Measurements from ENCODE around the gene RPP25.
"Not testable (repeated sequence)": the region's sequence is repeated elsewhere in the genome, so short reads cannot be mapped to it uniquely, and the experiment has no call there.

Gene RPP25

GRCh38 chr15:74962219-74962618 is 5.6 kb upstream of the RPP25 start:
- no peak for DNase-seq

- DNase-seq: no peak
Measured at GRCh38 chr15:74961616-74962015, 5.0 kb upstream of the RPP25 start.

DNA sequence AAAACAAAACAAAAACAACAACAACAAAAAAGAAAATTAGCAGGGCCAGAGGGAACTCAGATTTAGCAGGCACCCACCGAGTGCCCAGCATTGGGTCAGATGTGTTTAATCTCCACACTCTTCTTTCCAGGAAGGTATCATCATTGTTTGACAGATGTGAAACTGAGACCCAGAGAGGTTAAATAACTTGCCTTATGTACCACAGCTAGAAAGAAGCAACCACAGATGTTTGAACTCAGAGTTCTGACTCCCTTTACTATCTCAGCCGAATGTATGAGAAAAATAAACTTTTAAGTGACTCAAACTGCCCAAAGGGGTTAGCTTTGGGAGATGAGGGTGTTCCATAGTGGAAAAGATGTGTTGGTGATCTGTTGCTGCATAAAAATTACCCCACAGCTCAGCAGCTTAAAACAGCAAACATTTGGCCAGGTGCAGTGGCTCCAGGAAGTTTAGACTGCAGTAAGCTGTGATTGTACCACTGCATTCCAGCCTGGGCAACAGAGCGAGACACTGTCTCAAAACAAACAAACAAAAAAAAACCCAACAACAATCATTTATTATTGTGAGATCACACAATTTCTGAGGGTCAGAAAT is 4.5 kb upstream of the RPP25 start:
- no peak for DNase-seq

DNA sequence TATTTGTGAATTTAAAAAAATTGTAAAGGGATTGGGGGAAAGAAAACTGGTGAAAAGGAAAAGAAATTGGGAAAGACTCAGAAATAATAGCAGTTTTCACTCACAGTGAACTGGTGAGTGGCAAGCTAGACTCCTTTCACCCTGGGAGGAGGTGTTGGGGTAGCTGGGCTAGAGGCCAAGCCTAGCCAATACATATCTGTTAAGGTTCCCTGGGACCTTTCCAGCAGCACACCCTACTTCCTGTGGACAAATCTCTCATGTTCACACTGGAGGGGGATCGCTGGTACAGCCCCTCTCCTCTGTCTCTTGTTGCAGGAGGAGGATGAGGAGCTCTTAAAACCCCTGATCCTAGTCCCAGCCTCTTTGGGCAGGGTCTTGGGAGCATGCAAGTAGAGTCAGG is 3.7 kb upstream of the RPP25 start:
- DNase-seq: no peak

DNA sequence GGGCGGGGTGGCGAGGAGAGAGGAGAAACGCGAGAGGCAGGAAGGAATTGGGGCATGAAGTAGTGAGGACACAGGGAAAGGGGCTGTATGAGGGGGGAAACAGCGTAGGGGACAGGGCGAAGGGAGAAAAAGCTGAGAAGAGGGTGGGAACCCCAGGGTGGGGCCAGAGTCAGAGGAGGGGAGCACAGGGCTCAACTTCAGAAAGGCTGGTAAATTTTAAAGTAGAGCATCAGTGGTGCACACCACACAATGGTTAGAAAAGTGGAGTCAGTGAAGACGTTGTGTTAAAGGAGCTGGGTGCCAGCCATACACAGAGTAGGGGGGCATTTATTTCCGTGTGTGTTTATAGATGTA is 3.0 kb upstream of the RPP25 start:
- no peak for DNase-seq

DNA sequence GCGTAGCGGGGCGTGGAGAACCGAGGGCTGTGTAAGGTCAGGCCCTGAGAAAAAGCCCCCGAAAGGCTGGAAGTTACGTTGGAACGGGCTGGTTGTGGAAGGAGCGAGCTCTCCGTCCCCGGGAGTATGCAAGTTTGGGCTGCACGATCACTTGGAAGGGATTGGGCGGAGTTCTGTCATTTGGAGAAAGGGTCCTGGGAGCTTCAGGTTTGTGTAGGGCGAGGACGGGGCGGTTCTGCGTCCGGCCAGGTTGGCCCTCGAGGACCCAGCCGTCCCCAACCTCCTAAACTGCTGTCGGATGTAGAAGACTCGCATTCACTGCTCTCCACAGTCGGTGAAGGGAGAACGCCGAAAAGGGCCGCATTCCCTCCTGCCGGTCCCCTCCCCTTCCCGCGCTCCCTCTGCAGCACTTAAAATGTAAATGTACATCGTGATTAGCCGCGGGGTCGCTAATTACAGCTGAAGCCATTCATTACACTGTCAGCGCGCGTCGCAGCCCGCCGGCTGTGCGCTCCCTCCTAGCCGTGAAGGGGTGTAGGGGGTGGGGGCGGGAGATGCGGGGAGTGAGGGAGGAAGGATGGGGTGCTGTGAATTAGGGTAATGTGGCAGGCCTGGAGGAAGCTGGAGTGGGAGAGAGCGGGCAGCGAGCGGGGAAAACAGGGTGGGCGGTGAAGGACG is 2.5 kb upstream of the RPP25 start:
- no peak for DNase-seq

DNA sequence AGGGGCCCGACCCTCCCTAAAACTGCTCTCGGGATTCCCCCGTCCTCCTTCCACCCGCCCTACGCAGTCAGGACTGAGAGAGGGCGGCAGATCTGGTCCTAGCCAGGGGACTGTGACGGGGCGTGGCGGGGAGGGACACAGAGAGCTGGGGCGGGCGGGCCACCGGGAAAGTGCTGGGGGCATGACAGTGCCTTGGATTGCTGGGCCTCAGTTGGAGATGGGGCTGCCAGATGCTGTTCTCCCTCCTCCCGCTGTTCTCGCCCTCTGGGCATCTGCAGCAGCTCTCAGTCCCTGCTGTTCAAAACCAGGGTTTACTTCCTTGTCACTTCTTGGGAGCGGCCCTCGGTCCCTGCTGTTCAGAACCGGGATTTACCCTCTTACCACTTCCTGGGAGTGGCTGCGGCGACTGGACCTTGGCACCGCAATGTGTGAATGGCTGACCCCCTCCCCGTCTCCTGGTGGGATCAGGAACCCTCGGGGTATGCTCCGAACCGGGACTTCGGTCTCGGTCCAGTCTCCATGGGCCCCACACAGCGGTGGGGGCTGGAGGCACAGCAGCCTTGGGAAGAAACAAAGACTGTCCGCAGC is 1.8 kb upstream of the RPP25 start:
- no peak for DNase-seq

- no peak for DNase-seq
Measured at GRCh38 chr15:74957476-74958035, 984 bp upstream of the RPP25 start.

GRCh38 chr15:74955796-74956647 is 550 bp downstream of the RPP25 start:
- DNase-seq: peak; percentile 42

DNA sequence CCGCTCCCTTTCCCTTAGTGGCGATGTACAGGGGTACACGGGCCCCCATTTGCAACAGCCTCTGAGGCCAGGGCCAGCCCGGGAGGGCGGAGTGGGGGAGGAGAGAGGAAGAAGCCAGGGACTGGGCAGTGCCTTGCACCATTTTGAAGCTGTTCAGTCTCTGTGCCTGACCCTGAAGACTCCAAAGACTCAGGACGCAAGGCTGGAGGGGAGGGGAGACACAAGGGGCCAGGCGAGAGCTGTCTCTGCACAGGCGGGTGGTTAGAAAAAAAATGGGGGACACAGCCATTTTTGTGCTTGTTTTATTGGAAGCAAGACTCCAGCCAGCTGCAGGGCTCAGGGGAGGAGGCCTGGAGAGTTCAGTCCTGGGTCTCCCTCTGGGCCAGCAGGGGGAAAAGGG is 1.6 kb downstream of the RPP25 start:
- DNase-seq: no peak

GRCh38 chr15:74954515-74954914 is 2.1 kb downstream of the RPP25 start:
- no peak for DNase-seq

- DNase-seq: no peak
Measured at GRCh38 chr15:74951006-74951405, 5.6 kb downstream of the RPP25 start.

GRCh38 chr15:74950078-74950908 is 6.3 kb downstream of the RPP25 start:
- DNase-seq: peak; percentile 19

DNA sequence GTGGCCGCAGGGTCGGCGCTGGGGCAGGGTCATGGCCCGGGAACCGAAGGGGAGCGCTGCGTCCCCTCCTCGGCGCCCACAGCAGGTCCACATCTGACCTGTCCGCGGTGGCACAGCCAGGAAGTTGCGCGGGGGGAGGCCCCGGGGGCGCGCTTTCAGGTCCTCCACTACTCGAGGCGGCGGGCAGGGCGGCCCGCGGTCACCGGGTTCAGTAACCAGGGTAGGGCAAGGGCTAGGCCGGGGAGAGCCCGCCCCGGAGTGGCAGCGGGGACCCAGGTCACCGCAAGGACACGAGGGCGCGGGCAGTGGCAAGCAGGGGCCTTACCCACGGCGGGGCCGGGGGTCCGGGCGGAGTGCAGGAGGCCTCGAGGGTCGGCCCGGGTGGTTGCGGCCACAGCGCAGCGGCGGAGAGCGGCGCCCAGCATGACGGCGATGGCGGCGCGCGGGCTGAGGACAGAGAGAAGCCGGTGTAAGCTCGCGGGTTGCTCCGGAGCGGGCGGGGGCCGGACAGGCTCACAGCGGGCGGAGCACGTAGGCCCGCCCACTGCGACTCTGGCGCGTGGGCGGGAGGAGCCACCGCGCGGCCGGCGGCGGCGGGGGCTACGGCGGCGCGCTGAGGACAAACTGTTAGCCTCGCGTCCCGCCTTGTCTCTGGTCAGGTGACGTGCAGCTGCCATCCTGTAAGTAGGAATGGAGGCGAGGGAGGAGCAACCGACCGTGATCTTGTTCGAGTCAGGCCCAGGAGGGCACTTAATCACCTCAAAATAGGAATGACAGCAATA is 18.8 kb downstream of the RPP25 start, which contains the start of gene COX5A:
Gene COX5A (minus strand): TSS at position 484 of the 782 bp plus-strand sequence. CDS start 59 bp downstream, at position 425.
- DNase-seq: peak; percentile 84

DNA sequence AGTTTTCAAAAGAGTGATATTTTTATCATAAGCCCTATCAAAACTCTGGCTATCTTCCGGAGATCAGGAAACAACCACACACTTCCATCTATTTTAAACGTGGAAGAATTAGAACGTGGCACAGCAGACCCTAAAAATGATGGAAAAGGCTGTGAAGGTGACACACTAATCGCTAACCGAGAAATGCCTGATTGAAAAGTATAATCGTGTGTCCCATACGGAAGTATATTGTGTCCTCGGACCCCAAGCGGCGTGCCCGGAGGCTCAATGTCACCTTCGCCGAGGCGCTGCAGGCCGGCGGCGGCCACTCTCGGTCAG is 19.3 kb downstream of the RPP25 start:
- DNase-seq: no peak

DNA sequence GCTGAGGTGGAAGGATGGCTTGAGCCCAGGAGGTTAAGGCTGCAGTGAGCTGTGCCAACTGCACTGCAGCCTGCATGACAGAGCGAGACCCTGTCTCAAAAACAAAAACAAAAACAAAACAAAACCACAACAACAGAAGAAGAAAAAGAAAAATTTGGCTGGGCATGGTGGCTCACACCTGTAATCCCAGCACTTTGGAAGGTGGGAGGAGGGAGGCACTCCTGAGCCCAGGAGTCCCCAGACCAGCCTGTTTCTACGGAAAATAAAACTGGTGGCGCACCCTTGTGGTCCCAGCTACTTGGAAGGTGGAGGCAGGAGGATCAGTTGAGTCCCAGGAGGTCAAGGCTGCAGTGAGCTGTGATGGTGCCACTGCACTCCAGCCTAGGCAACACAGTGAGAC is 21.4 kb downstream of the RPP25 start:
- not testable (repeated sequence) for DNase-seq

DNA sequence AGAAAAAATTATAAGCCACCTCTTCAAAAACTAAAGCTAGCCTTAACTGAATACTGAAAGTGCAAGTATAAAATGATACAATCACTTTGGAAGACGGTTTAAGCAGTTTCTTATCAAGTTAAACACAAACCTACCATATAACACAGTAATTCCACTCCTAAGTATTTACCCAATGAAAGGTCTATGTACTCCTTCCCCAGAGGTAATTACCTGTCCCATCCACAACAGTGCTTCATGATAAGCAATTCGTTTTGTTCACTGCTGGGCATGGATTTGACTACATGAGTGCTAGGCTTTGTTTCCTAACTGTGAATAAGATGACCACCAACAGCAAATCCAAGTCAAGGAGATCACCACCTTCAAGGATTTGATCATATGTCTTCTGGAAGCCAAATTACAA is 23.0 kb downstream of the RPP25 start:
- DNase-seq: no peak

GRCh38 chr15:74928771-74929198 is 27.8 kb downstream of the RPP25 start:
- DNase-seq: no peak

- no peak for DNase-seq
Measured at GRCh38 chr15:74924525-74924924, 32.0 kb downstream of the RPP25 start.

- no peak for DNase-seq
Measured at GRCh38 chr15:74920456-74920855, 36.1 kb downstream of the RPP25 start.

DNA sequence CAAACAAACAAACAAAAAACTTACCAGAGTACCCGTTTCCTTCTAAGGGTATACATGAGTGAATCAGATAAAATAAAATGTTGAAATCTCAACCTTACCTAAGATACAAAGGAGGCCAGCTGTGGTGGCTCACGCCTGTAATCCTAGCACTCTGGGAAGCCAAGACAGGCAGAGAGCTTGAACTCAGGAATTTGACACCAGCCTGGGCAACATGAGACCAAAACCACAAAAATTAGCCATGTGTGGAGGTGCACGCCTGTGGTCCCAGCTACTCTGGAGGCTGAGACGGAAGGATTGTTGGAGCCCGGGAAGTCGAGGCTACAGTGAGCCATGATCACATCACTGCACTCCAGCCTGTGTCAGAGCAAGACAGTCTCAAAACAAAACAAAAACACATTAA is 38.9 kb downstream of the RPP25 start:
- DNase-seq: no peak

GRCh38 chr15:74913799-74914198 is 42.8 kb downstream of the RPP25 start:
- DNase-seq: not testable (repeated sequence)

All from NCI-H2029 (cell line).